HG03025 (cell line): ENCODE results near the gene TDRD6.
"Not testable (repeated sequence)": the region's sequence is repeated elsewhere in the genome, so short reads cannot be mapped to it uniquely, and the experiment has no call there.

Source experiments
- ATAC-seq: cut with Tn5 transposase; IDR thresholded peaks from one replicate; pipeline ENCODE4 v1.9.1; 2021; ENCODE audit warnings: mild to moderate bottlenecking, moderate library complexity; ENCODE audit not compliant: unreplicated experiment, low FRiP score

The TDRD6 gene, protein sequence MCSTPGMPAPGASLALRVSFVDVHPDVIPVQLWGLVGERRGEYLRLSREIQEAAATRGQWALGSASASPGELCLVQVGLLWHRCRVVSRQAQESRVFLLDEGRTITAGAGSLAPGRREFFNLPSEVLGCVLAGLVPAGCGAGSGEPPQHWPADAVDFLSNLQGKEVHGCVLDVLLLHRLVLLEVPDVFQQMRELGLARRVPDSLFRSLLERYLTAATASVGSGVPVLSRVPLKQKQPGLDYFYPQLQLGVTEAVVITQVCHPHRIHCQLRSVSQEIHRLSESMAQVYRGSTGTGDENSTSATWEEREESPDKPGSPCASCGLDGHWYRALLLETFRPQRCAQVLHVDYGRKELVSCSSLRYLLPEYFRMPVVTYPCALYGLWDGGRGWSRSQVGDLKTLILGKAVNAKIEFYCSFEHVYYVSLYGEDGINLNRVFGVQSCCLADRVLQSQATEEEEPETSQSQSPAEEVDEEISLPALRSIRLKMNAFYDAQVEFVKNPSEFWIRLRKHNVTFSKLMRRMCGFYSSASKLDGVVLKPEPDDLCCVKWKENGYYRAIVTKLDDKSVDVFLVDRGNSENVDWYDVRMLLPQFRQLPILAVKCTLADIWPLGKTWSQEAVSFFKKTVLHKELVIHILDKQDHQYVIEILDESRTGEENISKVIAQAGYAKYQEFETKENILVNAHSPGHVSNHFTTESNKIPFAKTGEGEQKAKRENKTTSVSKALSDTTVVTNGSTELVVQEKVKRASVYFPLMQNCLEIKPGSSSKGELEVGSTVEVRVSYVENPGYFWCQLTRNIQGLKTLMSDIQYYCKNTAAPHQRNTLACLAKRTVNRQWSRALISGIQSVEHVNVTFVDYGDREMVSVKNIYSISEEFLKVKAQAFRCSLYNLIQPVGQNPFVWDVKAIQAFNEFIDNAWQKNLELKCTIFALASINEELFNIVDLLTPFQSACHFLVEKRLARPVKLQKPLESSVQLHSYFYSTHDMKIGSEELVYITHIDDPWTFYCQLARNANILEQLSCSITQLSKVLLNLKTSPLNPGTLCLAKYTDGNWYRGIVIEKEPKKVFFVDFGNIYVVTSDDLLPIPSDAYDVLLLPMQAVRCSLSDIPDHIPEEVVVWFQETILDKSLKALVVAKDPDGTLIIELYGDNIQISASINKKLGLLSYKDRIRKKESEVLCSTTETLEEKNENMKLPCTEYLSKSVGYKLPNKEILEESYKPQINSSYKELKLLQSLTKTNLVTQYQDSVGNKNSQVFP (N-terminal part only)

DNA sequence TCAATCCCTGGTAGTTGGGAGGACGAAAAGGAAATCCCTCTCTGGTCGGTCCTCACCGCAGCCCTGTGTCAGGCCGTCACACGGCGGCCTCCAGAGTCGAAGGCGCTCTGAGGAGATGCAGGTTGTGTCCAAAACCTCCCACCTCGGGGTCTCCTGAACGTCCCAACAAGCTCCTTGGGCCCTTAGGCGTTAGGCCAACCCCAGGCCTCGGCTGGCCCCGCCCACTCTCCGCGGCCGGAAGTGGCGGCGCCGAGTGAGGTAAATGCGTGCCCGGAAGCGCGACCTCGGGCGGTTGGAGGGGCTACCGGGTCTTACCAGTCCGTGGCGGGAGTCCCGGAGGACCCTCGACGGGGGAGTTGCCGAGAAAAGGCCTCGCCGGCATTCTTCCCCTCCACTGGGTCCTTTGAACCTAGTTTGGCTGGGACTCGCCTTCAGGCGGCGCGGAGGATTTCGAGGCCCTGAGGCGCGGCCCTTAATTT lies at the start of gene TDRD6:
TDRD6 (plus strand) TSS at position 267 of the 479 bp plus-strand sequence. CDS start 244 bp downstream, outside the sequence.
- no peak for ATAC-seq

DNA sequence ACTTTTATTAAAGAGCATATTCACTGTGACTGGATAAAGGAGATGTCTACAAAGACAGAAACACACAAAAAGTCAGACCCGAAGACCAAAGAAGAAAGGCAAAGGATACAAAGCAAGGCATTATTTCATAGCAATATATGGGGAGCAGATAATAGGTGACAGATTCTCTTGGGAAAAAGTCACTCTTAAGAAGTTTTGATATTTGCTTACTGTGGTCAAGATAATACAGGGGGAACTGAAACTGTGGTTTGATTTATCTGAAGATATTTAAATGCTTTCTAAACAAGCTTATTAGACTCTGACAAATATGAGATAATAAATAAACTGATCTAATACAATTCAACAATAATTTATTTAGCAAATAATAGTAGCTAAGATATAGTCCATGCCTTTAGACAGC lies 49.8 kb upstream of the TDRD6 start:
- no peak for ATAC-seq

DNA sequence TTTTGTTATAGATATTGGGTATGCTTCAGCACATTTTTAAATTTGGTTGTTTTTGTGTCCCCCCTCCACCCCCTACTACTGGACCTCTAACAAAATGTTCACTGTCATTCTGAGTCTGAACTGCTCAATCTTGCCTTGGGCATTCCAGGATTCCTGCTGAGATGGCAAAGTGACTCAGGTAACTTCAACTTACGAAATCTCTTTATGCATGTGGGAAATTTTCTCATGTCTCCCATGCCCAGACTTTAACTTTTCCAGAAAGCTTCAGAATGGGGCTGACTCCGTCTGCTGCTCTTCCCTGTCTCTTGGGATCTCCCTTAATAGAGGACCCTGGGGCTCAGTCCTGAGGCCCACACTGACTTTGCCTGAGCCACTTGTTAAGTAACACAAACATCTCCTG lies 49.0 kb upstream of the TDRD6 start:
- no peak for ATAC-seq

DNA sequence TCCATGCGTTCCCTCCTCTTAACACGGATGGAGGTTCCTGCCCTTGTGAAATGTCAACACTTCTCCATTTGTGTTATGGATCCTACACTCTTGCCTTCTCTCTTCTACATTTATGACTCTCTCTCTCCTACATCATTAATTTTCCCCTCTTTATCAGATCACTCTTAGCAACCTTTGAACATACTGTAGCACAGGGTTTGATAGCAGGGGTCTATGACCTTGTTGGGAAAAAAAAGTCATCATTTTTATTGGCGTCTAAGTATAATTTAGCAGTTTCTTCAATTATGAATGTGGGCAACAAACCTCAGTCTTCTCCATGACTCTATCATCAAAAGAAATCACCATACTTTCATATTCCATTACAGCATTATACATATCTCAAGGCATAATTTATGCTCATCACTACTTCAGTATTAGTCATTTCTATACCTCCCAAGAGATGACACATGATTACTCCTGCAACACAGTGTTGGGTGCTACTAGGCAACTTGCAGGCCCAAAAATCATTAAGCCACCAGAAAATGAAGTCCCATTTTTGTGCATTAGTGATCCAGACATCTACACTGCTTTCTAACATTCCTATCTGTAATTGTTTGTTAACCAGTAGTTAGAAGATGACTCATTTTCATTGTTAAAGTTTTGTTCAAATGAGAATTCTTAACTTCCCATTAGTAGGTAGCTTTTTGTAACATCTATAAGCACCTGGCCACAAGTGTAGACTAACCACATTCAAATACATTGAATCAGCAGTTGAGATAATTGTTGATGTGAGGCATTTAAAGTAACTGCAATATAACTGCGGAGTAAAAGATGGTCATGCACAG lies 44.5 kb upstream of the TDRD6 start:
- no peak for ATAC-seq

DNA sequence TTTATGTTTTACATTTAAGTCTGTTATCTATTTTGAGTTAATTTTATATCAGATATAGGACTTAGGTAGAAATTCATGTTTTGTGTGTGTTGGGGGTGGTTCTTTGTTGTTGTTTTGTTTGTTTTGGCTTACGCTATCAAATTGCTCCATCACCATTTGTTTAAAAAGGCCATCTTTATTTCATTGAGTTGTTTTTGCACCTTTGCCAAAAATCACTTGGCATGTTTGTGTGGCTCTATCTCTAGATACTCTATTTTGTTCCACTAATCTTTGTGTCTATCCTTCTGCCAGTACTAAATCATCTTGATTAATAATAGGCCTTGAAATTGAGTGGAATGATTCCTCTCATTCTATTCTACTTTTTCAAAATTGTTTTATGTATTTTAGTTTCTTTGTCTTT lies 42.4 kb upstream of the TDRD6 start:
- no peak for ATAC-seq

DNA sequence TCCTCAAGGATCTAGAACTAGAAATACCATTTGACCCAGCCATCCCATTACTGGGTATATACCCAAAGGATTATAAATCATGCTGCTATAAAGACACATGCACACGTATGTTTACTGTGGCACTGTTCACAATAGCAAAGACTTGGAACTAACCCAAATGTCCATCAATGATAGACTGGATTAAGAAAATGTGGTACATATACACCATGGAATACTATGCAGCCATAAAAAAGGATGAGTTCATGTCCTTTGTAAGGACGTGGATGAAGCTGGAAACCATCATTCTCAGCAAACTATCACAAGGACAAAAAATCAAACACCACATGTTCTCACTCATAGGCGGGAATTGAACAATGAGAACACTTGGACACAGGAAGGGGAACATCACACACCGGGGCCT lies 39.6 kb upstream of the TDRD6 start:
- not testable (repeated sequence) for ATAC-seq

DNA sequence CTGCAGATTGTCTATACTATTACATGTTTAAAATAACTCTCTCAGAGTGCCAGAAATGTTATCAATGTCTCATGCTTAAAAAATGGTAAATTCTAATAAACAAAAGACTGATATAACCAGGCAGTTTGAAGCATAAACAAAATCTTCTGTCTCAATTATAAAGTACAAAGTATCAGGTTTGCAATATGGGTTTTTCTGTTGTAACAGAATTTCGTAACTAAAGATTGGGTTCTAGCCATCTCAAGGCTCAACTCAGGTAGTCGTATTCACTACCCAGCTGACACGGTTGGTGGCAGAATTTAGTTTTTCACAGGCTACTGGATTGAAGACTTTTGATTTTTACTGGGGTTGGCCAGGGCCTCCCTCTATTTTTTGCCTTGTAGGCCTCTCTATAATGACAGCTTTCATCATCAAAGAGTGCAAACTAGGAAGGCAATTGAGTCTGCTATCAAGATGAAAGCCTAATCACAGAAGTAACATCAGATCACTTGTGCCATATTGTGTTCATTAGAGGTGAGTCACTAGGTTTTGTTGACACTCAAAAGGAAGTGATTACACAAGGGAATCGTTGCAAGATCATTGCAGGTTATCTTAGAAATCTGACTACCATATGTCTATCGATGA lies 38.7 kb upstream of the TDRD6 start:
- no peak for ATAC-seq

DNA sequence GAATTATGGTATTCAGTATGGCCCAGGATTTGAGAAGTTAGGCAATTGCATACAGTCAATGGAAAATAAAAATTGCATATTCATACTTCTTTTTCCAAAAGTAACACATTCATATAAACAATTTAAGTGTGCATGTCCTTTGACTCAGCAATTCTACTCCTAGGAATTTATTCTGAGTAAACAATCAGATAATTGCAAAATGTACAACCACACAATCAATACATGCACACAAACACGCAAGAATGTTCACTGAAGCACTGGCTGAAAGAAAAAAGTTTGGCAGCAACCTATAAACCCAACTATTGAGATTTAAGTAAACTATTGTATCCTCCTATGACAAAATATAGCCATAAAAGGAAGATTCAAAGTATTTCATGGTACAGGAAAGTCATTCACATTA lies 36.7 kb upstream of the TDRD6 start:
- no peak for ATAC-seq

DNA sequence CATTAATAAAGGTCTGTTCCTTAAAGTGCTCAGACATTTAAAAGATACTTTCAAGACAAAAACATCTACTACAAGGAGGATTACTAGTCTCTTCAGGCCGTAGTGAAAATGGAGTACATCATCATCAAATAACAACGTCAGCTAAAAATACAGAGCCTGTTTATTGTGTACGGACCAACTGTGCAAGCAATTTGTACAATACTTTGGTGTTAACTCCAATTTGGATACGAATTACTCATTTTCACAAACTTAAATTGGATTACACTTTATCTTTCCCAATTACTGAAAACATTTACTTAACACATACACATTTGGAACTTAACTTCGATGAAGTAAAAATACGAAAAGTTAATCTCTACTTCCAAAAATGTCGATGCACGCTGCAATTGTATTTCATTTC lies 35.9 kb upstream of the TDRD6 start:
- ATAC-seq = no peak

DNA sequence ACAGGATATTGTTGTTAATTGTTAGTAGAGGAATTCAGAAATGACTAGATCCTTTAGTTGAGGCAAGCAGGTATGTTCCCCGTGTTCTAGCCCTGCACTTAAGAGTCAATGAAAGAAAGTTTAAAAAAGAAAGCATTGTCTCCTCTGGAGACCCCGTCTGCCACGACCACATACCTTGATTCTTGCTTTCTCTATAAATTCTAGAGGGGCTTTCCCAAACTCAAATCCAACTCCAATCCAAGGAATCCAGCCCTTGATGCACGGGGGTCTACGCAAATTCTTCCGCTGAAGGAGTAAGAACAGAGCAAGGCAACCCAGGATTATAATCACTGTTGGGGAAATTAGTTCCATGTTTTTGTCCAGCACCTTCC lies 35.5 kb upstream of the TDRD6 start:
- ATAC-seq = no peak

DNA sequence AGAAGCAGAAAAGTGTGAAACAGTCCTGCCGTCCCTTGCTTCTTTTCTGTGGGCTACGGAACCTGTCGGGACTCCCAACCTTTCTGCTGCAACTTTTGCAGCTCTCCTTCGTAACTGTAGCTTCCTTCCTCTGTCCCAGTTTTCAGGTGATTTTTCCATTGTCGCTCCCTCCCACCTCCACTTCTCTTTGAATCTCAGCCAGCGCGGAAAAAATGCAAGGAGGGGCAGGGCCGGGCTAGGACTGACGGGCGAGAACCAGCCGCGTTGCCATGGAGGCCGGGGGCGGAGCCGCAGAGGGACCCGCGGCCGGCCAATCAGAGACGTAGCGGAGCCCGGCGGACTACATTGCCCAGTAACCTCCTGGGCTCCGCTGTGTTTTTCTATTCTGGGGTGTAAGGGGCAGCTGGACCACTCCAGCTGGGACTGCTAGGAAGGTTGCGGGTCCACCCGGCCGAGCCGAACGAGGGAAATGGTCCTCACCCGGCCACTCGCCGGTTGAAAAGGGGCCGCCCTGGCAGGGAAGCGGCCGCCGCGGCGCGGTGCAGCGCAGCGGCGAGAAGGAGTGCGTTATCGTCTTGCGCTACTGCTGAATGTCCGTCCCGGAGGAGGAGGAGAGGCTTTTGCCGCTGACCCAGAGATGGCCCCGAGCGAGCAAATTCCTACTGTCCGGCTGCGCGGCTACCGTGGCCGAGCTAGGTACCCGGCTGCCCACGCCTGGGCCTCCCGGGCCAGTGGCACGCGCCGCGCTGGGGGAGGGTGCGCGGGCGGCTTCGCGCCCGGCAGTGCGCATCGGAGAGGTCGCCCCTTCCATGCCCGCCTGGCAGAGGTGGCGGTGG lies 34.9 kb upstream of the TDRD6 start, which contains the start of the genes CYP39A1 and SLC25A27:
CYP39A1 (minus strand) TSS at position 216 of the 836 bp plus-strand sequence. CDS start 236 bp downstream, outside the sequence.
SLC25A27 (plus strand) TSS at position 373 of the 836 bp plus-strand sequence; CDS start at position 591, 218 bp downstream.
- peak; percentile 100 for ATAC-seq

DNA sequence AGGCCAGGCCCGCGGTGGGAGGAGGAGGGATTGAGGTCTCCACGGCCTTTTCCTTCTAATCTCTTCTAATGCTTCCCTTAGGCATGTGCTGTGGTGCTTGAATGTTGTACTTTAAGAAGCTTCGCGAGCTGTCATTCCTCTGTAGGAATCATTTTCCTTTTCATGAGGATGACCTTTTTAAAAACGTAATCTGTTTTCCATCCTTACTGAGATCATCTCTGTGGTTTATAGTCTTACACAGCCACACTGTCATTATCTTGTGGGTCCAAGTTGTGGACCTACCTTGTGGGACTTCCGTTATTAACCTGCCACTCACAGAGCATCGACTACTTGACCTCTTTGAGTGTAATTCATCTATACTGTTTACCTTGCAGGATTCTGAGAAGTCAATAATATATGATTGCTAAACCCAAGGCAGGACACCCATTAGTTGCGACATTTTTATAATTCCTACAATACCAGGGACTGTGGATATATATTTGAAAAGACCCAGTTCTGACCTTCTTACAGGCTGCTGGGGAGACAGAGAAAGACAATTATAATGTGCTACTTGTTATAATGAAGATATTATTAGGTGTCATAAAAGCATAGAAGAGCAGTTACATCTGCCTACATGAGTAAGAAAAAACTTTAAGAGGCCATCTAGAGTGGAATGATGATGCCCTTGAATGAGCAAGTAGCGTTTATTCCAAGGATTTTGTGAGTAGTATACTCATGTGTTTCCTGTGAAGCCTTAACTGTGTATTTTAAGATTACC lies 34.1 kb upstream of the TDRD6 start:
- ATAC-seq = no peak

DNA sequence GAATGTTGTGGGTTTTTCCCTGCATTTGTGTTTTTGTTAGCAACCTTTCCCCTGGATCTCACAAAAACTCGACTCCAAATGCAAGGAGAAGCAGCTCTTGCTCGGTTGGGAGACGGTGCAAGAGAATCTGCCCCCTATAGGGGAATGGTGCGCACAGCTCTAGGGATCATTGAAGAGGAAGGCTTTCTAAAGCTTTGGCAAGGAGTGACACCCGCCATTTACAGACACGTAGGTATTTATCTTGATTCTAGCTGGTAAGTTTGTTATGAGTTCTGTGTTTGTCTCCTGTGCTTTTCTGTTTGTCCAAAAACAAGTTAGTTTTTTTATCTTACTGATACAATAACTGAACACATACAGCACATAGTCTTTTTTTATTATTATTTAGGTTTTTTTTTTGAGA lies 31.9 kb upstream of the TDRD6 start:
- no peak for ATAC-seq

DNA sequence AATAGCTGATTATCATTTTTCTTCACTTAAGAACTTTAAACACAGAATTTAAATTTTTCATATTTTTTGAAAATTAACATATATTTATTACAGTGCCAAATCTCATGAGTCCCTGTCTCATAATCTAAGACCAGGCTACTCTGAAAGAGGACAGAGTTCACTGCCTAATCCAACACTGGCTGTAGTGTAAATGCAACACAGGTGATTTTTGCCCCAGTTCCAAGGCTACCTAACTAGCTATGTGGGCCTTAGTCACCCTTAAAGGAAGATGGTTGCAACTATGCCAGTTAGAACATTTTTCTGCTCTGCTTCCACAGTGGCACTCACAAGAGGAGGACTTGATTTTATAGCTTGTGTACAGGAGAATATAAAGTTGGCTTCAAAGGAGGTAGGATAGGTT lies 30.0 kb upstream of the TDRD6 start:
- ATAC-seq = no peak

DNA sequence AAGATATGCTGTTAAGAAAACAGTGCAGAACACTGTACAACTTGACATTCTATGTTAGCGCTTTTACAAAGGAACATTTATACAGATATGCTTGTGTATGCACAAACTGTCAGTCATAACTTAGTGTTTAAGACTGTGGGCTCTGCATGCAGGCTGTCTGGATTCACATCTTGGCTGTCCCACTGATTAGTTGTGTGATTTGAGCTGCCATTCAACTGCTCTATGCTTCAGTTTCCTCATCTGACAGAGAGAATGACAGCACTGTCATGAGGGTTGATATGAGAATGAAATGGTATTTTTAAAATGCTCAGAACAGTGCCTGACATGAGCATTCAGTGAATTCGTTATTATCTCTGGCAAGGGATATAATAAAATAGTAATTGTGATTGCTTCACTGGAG lies 26.2 kb upstream of the TDRD6 start:
- no peak for ATAC-seq

DNA sequence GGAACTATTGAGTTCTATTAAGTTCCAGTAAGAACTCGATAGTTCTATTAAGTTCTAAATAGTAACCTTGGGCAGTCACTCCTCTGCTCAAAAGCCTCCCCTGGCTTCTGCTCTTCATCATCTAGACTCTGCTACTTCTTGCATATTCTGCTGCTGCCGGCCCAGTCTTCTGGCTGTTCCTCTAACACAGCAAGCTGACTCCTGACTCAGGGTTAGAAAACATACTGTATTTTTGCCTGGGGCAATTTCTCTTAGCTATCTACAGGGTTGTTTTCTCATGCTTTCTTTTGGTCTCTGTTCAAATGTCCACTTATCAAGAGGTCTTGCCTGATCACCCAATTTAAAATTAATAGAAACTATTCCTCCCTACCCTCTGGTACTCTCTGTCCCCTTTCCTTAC lies 20.3 kb upstream of the TDRD6 start:
- ATAC-seq = no peak

DNA sequence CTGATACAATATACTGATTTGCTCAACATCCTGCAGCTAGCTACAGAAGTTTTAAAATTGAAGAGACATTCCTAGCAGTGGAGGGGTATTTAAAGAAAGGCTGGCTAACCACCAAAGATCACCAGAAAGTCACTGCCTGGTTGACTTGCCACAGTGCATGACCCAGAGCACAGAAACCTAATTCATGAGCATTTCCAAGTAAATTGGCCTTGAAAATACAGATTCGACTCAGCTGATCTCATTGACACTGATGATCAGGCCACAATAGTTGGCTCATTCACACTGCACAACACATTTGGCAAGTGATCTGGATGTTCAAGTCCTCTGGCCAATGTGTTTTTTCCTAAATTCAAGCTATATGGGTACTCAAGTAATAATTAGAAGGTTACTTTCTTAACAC lies 13.3 kb upstream of the TDRD6 start:
- no peak for ATAC-seq
